Activated T-cell treated with anti-CD3 and anti-CD28 coated beads, Interleukin-2, amount 50 U/mL, for 4 hours (primary cell): ENCODE measurements around the gene KCNK3. TPM values are rescaled to one million over a fixed set of nuclear protein-coding genes. Genes with fewer than 3 reads are reported as not detected.

Experiments
- ATAC-seq, 2 donors: fragments of 200-7000 bp; cut with Tn5 transposase; one replicate each; pipeline ENCODE4 v1.10.0; 2021
- DNase-seq: peaks from one replicate; pipeline ENCODE4 v3.0.0-alpha.2; 2020
- H3K27me3 Mint-ChIP-seq: one replicate; pipeline ENCODE4 v1.8.0; 2021; ENCODE audit warnings: low read depth, mixed read lengths
- H3K36me3 Mint-ChIP-seq: one replicate; pipeline ENCODE4 v1.8.0; 2022; ENCODE audit warnings: mixed read lengths; ENCODE audit not compliant: insufficient read depth
- H3K4me1 Mint-ChIP-seq: one replicate; pipeline ENCODE4 v1.8.0; 2021; ENCODE audit warnings: low read depth, mixed read lengths
- H3K4me3 Mint-ChIP-seq: one replicate; pipeline ENCODE4 v1.8.0; 2021; ENCODE audit warnings: mild to moderate bottlenecking, moderate library complexity, mixed read lengths
- H3K9me3 Mint-ChIP-seq: one replicate; pipeline ENCODE4 v1.8.0; 2021; ENCODE audit warnings: mixed read lengths
- total RNA-seq, 3 donors: library from RNA; stranded (reverse); gene quantifications; one replicate each; pipeline ENCODE4 v1.2.1, GENCODE V29; 2021

Gene KCNK3
- total RNA-seq, 3 donors from 2014 or later: 0.08 to 0.16 (median 0.08) TPM

DNA sequence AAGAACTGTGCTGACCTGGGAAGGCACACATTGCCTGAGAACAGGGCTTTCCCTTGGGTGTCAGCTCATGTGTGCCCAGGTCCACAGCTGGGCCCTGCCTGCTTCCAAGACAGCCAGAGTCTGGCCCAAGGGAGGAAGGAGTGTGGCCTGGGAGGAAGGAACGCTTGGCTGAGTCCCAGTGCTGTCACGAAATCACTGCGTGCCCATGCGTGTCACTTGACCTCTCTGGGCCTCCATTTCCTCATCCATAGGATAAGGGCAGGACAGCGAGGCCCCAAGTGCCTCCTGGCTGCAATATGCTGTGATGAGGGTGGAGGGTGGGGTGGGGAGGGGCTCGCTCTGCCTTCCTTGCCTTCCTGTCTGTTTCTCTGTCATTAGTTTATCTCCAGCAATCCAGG, 642 bp upstream of the KCNK3 start:
- Mint-ChIP-seq H3K9me3 (no peaks in the 10 kb centered on the region), H3K27me3 (peaks cover 74% of the 10 kb centered on the region), H3K4me3 (no peak overlapping the region), H3K36me3 (no peaks in the 10 kb centered on the region), H3K4me1 (peaks cover 4% of the 10 kb centered on the region)
- DNase-seq: no peak
- no peak for ATAC-seq

DNA sequence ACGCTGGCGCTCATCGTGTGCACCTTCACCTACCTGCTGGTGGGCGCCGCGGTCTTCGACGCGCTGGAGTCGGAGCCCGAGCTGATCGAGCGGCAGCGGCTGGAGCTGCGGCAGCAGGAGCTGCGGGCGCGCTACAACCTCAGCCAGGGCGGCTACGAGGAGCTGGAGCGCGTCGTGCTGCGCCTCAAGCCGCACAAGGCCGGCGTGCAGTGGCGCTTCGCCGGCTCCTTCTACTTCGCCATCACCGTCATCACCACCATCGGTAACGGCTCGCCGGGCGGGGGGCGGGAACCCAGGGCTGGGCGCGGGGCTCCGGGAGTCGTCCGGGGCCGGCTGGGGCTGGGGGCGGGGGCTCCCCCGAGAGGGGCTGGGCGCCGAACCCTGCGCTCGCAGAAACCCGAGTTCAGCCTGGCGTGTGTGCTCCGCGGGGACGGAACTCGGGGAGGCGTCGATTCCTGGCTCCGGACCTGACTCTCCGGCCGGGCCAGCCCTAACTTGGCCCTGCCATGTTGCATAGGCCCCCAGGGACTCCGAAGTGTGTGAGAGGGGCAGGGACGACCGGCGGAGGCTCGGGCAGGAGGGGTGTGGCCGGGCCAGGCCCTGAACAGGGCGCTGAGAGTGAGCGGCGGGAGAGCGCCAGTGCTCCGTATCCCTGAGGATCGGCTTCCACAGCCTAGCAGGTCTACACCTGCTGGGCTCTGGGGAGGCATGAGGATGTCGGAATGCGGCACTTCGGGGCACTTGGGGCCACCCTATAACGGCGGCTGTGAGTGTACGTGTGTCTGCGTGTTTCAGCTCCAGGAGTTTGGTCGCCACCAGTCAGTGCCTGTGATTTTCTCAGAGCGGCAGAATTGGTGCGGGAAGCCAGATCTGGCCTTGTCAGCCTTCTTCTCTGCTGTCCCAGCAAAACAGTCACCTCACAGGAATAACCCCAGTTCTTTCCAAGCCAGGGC, 651 bp downstream of the KCNK3 start:
- Mint-ChIP-seq H3K27me3 (peaks cover 78% of the 10 kb centered on the region), H3K36me3 (no peaks in the 10 kb centered on the region), H3K4me1 (peaks cover 4% of the 10 kb centered on the region), H3K9me3 (no peaks in the 10 kb centered on the region), H3K4me3 (no peak overlapping the region)
- ATAC-seq (peak; percentile 48 to 61), DNase-seq (no peak)

DNA sequence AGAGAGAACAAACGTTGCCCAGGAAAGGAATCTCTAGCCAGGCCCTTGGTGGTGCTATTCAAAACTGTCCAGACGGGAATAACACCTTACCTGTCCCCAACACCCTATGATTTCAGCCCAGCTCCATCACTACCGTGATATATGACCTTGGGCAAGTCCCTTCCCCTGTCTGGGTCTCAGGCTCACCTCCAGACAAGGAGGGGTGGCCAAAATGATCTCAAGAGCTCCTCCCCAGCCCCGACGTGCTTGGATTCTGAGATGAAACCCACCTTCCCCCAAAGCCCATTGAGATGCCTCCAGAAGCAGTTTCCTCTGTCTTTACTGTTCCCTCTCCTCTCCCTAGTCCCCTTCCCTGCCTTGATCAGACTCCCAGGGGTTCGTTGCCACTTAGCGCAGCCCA, 1.5 kb downstream of the KCNK3 start:
- Mint-ChIP-seq H3K4me1 (peaks cover 4% of the 10 kb centered on the region), H3K27me3 (peaks cover 71% of the 10 kb centered on the region), H3K4me3 (no peak overlapping the region), H3K9me3 (no peaks in the 10 kb centered on the region), H3K36me3 (no peaks in the 10 kb centered on the region)
- no peak for DNase-seq
- ATAC-seq: no peak

DNA sequence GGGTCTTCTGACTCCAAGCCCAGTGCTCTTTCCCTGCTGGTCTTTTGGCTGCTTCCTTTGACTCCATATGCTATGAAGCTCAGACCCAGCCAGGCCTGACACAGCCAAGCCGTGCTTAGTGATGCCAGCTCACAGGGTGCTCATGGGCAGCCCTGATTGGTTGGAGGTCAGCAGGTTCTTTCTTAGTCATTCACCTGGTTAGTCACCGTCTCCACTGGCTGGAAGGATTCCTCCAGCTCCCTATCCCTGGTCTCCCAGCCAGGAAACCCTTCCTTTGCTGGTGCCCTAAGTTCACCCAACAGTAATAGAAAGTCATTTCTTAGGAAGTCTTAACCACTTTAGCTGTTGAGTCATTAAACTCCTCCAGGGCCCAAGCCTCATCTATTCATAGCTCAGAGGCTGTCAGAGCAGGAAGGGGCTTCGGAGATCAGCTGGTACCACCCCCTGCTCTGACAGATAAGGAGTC, 3.9 kb downstream of the KCNK3 start:
- DNase-seq (no peak), ATAC-seq (no peak)
- H3K4me3 Mint-ChIP-seq: no peak overlapping the region
- no peaks in the 10 kb centered on the region for H3K9me3 Mint-ChIP-seq
- peaks cover 60% of the 10 kb centered on the region for H3K27me3 Mint-ChIP-seq
- H3K4me1 Mint-ChIP-seq: peaks cover 4% of the 10 kb centered on the region
- no peaks in the 10 kb centered on the region for H3K36me3 Mint-ChIP-seq

DNA sequence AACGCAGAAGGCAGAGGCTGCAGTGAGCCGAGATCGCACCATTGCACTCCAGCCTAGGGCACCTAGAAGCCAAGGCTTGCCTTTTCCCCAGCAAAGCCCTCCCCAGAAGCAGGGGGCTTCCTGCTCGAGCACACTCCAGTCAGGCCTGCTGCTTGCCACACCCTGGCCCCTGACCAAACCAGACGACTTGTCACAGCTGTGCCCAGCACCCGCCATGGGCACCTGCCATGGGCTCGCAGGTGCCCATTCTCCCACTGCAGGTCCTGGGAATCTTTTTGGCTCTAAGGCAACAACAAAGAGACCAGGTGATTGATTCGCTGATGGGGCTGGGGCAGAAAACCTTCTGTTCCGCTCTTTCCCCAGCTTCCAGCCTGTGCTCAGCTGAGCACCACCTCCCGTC, 4.9 kb downstream of the KCNK3 start:
- Mint-ChIP-seq H3K4me3 (no peak overlapping the region), H3K36me3 (no peaks in the 10 kb centered on the region), H3K9me3 (no peaks in the 10 kb centered on the region), H3K4me1 (peaks cover 2% of the 10 kb centered on the region), H3K27me3 (peaks cover 56% of the 10 kb centered on the region)
- DNase-seq (no peak), ATAC-seq (no peak)

DNA sequence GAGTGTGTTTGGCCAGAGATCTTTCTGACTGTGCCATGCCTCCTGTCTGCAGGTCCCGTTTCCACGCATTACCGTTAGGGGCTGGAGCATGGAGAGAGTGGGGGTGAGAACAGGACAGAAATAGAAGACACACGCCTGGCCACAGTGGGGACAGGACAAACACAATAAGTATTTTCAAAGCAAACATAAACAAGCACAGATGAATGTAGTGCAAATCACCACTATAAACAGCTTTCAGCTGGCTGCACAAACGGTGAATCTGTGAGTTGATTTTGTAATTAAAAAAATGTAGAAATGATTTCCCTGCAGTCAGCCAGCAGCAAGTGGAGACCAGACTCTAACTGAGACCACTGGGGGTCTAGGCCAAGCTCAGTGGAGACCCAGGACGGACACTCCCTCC, 6.8 kb downstream of the KCNK3 start:
- Mint-ChIP-seq H3K4me3 (no peak overlapping the region), H3K4me1 (no peaks in the 10 kb centered on the region), H3K36me3 (no peaks in the 10 kb centered on the region), H3K9me3 (no peaks in the 10 kb centered on the region), H3K27me3 (peaks cover 45% of the 10 kb centered on the region)
- DNase-seq: no peak
- ATAC-seq: no peak

DNA sequence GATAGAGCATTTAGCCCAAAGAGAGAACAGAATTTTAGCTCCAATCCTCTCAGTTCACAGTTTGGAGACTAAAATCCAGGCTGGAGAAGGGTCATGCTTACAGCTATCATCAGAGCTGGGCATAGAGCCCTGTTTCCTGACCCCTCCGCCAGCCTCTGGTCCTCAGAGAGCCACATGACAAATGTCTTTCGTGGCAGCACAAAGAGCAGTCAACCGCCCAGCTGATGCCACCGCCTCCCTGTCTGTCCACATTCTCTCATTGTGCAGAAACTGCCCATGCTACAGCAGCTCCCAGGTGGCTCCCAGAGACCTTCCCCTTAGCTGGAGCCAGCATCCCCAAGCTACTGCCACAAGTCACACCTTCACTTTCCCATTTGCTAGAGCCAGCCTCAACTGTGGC, 7.6 kb downstream of the KCNK3 start:
- Mint-ChIP-seq H3K4me1 (no peaks in the 10 kb centered on the region), H3K4me3 (no peak overlapping the region), H3K27me3 (peaks cover 37% of the 10 kb centered on the region), H3K36me3 (no peaks in the 10 kb centered on the region), H3K9me3 (no peaks in the 10 kb centered on the region)
- ATAC-seq (no peak), DNase-seq (no peak)

DNA sequence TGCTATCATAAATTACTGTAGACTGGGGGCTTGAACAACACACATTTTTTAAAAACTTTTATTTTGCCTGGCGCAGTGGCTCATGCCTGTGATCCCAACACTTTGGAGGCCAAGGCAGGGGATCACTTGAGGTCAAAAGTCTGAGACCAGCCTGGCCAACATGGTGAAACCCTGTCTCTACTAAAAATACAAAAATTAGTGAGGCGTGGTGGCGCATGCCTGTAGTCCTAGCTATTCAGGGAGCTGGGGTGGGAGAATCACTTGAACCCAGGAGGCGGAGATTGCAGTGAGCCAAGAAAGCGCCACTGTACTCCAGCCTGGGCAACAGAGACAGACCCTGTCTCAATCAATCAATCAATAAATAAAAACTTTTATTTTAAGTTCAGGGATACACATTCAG, 9.1 kb downstream of the KCNK3 start:
- Mint-ChIP-seq H3K36me3 (no peaks in the 10 kb centered on the region), H3K4me3 (no peak overlapping the region), H3K27me3 (peaks cover 22% of the 10 kb centered on the region), H3K4me1 (no peaks in the 10 kb centered on the region), H3K9me3 (no peaks in the 10 kb centered on the region)
- no peak for DNase-seq
- ATAC-seq: no peak

DNA sequence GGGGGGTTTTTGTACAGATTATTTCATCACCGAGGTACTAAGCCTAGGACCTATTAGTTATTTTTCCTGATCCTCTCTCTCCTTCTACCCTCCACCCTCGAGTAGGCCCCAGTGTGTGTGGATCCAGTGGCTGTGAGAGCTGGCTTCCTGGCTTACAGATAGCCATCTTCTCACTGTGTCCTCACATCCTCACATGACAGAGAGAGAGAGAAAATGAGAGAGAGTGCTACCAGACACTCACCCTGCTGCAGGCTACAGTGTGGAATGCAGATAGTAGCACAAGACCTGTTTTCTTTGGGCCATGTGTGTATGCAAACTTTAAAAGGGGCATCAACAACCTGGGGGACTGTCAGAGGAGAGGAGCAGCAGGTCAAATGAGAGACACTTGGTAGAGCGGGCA, 9.5 kb downstream of the KCNK3 start:
- Mint-ChIP-seq H3K4me3 (no peak overlapping the region), H3K9me3 (no peaks in the 10 kb centered on the region), H3K4me1 (no peaks in the 10 kb centered on the region), H3K36me3 (no peaks in the 10 kb centered on the region), H3K27me3 (peaks cover 18% of the 10 kb centered on the region)
- ATAC-seq (no peak), DNase-seq (no peak)

DNA sequence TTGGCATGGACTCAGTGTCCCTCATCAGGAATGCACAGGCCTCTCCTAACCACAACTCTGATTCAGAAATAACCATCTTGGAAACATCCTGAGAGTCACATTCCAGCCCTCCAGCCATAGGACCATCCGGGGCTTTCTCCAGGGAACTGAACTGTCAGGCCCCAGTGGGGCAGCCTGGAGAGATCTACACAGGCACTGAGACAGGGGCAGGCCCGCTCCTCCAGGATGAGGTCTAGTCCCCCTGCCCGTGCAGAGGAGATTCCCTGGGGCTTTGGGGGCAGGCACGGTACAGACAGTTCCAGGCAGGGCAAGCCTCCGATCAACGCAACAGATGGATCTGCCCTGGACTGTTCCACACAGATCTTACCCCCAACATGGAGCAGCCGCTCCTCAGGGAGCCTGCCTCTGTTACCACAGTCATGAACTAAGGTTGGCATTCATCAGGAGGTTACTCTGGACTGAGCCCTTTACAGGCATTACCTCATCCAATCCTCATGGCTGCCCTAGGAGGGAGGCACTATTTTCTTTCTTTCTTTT, 12.0 kb downstream of the KCNK3 start:
- no peaks in the 10 kb centered on the region for H3K4me1 Mint-ChIP-seq
- no peak for ATAC-seq

DNA sequence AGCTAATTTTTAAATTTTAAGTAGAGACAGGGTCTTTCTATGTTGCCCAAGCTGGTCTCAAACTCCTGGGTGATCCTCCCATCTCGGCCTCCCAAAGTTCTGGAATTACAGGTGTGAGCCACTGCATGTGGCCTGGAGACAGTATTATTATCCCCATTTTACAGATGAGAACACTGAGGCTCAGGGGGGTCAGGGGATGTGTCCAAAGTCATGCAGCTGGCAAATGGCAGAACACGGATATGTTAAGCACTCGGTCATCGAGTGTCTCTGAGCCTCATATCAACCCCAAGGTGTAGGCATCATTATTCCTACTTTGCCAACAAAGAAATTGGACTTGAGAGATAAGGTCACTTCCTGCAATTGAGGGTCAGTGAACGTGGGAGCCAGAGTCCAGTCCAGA, 12.6 kb downstream of the KCNK3 start:
- no peak for DNase-seq
- H3K36me3 Mint-ChIP-seq: no peaks in the 10 kb centered on the region
- H3K4me3 Mint-ChIP-seq: no peak overlapping the region
- peaks cover 7% of the 10 kb centered on the region for H3K27me3 Mint-ChIP-seq
- no peak for ATAC-seq
- H3K9me3 Mint-ChIP-seq: no peaks in the 10 kb centered on the region
- no peaks in the 10 kb centered on the region for H3K4me1 Mint-ChIP-seq

More for the DNA sequence above, 12.0 kb downstream of the KCNK3 start:
- Mint-ChIP-seq H3K36me3 (no peaks in the 10 kb centered on the region), H3K4me3 (no peak overlapping the region), H3K27me3 (peaks cover 7% of the 10 kb centered on the region), H3K9me3 (no peaks in the 10 kb centered on the region)
- DNase-seq: no peak

DNA sequence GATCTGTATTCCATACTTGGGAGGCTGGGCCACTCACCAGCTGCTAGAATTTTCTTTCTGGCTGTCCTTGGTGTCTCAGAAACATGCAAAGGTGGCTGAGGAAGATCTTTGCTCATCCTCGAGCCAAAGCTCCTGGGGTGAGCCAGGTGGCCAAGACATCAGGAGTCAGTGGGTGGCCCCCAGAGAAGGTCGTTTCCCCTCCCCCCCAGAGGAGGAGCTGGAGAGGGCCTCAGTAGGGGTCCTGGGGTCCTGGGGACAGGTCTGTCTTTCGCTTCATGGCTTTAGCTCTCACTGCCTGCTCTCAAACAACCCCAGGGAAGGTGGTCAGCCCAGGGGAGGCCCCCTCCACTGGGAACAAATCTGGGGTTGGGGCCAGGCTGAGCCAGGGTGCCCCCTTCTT, 13.6 kb downstream of the KCNK3 start:
- no peaks in the 10 kb centered on the region for H3K36me3 Mint-ChIP-seq
- no peaks in the 10 kb centered on the region for H3K27me3 Mint-ChIP-seq
- H3K4me1 Mint-ChIP-seq: no peaks in the 10 kb centered on the region
- no peak overlapping the region for H3K4me3 Mint-ChIP-seq
- H3K9me3 Mint-ChIP-seq: no peaks in the 10 kb centered on the region
- no peak for ATAC-seq
- no peak for DNase-seq

DNA sequence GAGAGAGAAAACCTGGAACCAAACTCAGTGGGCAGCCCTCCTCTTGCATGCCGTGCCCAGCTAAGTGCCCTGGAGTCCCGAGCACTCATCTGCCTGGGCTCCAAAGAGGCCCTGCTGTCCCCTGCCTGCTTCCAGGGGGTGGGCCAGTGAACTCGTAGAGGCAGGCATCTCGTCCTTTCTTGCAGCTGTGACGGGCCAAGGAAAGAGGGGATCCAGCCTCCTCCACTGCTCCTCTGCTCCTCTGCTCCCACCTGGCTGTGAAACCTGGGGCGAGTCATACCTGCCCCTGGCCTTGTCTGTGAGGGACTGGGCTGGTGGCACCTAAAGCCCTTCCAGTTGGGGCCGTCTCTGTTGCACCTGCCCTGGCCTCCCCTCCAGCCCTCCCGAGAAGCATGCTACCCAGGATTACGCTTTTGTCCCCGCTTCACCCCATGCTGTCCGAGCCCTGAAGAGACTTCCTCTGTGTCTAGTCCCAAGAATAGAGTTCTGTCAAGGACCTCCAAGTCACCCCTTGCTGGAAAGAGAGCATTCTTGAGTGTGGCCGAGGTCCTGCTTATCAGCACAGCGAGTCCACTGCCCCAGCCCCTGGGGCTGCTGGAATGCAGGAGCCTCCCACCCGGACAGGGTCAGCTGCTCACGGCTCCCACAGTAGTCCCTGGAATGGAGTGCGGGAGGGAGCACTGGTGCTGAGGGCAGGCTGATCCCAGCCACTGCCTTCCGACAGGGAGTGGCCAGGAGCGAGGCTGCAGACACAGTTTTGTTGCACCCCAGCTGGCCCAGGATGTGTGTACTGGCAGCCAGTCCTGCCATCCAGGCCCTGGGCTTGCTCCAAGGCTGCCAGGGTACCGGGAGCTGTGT, 14.3 kb downstream of the KCNK3 start:
- Mint-ChIP-seq H3K4me3 (no peak overlapping the region), H3K27me3 (no peaks in the 10 kb centered on the region), H3K4me1 (no peaks in the 10 kb centered on the region), H3K36me3 (no peaks in the 10 kb centered on the region), H3K9me3 (no peaks in the 10 kb centered on the region)
- DNase-seq: no peak
- no peak for ATAC-seq

DNA sequence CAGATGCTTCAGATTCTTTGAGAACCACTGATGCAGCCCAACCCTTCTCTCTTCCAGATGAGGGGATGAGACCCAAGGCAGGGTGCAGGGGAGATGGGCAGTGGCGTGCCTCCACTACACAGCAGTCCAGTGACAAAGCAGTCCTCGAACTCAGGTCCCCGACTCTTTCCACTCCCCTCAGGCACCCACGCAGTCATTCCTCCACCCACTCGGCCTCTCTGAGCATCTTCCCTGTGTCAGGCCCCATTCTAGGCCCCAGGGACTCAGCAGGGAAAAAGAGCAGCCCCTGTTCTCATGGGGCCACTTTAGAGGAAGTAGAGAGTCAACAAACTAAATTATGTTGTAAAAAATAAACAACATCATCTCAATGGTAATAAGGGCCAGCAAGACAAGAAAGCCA, 15.2 kb downstream of the KCNK3 start:
- Mint-ChIP-seq H3K4me3 (no peak overlapping the region), H3K27me3 (no peaks in the 10 kb centered on the region), H3K36me3 (no peaks in the 10 kb centered on the region), H3K9me3 (no peaks in the 10 kb centered on the region), H3K4me1 (no peaks in the 10 kb centered on the region)
- ATAC-seq: no peak
- DNase-seq: no peak
